Measurements from ENCODE around the gene CAVIN3. TPM values are rescaled to one million over a fixed set of nuclear protein-coding genes. Genes with fewer than 3 reads are reported as not detected.

The CAVIN3 gene
- total RNA-seq, 1 experiment from 2014 or later, result 41.5 TPM

DNA sequence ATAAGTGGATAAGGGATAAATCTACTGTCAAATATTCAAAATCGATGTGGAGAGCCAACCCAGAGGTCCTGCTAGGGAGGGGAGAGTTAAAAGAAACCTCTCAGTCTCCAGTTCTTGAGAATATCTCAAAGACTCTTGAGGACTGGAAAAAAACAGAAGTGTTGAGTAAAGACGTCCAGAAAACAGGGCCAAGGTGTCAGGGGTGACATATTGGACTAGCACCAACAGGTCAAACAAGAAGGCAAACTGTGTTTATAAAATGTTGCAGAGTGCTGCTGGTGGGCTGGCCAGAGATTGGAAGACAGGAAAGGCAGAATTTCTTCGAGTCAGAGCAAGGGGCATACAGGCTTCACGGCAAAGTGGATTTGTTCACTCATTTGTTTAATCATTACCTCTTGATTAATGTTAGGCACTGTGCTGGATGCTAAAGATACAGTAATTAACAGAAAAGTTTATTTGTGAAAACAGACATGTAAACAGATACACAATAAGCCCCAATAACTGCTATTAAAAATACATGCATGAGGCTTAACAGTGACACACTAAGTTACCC, 36.3 kb upstream of the CAVIN3 start (continued):
- TF ChIP-seq, protein P1, sequence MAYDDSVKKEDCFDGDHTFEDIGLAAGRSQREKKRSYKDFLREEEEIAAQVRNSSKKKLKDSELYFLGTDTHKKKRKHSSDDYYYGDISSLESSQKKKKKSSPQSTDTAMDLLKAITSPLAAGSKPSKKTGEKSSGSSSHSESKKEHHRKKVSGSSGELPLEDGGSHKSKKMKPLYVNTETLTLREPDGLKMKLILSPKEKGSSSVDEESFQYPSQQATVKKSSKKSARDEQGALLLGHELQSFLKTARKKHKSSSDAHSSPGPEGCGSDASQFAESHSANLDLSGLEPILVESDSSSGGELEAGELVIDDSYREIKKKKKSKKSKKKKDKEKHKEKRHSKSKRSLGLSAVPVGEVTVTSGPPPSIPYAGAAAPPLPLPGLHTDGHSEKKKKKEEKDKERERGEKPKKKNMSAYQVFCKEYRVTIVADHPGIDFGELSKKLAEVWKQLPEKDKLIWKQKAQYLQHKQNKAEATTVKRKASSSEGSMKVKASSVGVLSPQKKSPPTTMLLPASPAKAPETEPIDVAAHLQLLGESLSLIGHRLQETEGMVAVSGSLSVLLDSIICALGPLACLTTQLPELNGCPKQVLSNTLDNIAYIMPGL (CRISPR knock-in tag; IDR thresholded peaks at IDR 0.05), result no peak
- TF ChIP-seq, protein P2, sequence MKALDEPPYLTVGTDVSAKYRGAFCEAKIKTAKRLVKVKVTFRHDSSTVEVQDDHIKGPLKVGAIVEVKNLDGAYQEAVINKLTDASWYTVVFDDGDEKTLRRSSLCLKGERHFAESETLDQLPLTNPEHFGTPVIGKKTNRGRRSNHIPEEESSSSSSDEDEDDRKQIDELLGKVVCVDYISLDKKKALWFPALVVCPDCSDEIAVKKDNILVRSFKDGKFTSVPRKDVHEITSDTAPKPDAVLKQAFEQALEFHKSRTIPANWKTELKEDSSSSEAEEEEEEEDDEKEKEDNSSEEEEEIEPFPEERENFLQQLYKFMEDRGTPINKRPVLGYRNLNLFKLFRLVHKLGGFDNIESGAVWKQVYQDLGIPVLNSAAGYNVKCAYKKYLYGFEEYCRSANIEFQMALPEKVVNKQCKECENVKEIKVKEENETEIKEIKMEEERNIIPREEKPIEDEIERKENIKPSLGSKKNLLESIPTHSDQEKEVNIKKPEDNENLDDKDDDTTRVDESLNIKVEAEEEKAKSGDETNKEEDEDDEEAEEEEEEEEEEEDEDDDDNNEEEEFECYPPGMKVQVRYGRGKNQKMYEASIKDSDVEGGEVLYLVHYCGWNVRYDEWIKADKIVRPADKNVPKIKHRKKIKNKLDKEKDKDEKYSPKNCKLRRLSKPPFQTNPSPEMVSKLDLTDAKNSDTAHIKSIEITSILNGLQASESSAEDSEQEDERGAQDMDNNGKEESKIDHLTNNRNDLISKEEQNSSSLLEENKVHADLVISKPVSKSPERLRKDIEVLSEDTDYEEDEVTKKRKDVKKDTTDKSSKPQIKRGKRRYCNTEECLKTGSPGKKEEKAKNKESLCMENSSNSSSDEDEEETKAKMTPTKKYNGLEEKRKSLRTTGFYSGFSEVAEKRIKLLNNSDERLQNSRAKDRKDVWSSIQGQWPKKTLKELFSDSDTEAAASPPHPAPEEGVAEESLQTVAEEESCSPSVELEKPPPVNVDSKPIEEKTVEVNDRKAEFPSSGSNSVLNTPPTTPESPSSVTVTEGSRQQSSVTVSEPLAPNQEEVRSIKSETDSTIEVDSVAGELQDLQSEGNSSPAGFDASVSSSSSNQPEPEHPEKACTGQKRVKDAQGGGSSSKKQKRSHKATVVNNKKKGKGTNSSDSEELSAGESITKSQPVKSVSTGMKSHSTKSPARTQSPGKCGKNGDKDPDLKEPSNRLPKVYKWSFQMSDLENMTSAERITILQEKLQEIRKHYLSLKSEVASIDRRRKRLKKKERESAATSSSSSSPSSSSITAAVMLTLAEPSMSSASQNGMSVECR (CRISPR knock-in tag; IDR thresholded peaks at IDR 0.05; ENCODE audit: borderline replicate concordance), result no peak

DNA sequence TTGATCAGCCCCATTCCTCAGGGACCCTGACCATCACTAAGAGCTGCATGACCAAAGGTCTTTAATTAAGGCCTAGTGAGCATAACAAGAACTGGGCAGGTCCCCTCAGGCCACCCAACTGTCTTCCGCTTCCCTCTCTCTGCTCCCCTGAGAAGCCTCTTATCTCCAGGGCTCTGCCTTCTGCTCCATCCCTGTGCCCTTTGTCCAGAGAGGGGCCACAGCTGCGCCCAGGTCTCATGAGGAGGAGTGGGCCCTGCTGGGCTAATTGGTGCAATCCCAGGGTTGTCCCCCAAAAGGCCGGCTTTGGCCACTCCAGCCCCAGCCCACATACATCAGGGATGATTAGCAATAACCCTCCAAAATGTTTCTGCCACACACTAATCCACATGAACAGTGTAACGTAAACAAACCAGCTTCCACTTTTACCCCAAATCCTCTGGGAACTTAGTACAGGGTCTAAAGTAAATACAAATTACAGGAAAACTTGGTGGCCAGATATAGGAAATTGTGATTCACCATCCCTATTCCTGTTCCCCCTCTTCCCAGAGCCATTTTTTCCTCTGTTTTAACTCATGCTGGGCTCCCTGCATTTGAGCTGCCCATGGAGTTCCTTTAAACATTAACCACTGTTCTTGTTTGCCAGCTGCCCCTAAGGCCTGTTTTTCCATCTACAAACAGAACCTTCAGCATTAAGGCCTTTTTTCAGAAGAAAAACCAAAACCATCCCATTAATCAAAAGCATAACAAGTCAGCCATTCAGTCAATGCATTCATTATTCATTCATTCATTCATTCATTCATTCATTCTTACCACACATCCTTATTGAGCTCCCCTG, 34.6 kb upstream of the CAVIN3 start:
- H3K4me1 Mint-ChIP-seq, result peaks cover 5% of the 10 kb centered on the region
- ATAC-seq (no peak), DNase-seq (ENCODE audit: low spot score) (no peak)
- POLR2A ChIA-PET, result interaction anchor here (0.8 to 2.0 kb wide), 2 partner anchors 8 to 32 kb away, joined by 3 to 7 read pairs; no protein-coding TSS in a partner anchor
- H3K4me3 Mint-ChIP-seq, result no peak overlapping the region
- no peaks in the 10 kb centered on the region for H3K36me3 Mint-ChIP-seq
- CTCF ChIA-PET, result interaction anchor here (0.7 to 5.5 kb wide), 14 partner anchors 8 to 361 kb away, joined by 3 to 160 read pairs (median 18); partner anchors contain the start of genes APBB1, CAVIN3 and CCKBR
- TF ChIP-seq SMAD3 (CRISPR knock-in tag; IDR thresholded peaks at IDR 0.05; ENCODE audit: borderline replicate concordance) (no peak), ZBTB21 (CRISPR knock-in tag; IDR thresholded peaks at IDR 0.05; ENCODE audit: borderline replicate concordance) (no peak), NFATC4 (CRISPR knock-in tag; IDR thresholded peaks at IDR 0.05) (no peak), FOXK1 (CRISPR knock-in tag; IDR thresholded peaks at IDR 0.05) (no peak), ZNF263 (CRISPR knock-in tag; IDR thresholded peaks at IDR 0.05; ENCODE audit: low read depth) (no peak), ZNF423 (CRISPR knock-in tag; IDR thresholded peaks at IDR 0.05) (no peak), JAZF1 (CRISPR knock-in tag; IDR thresholded peaks at IDR 0.05) (no peak), NR3C1 (CRISPR knock-in tag; conservative IDR thresholded peaks at IDR 0.05; ENCODE audit: low read depth) (no peak), SOX15 (CRISPR knock-in tag; IDR thresholded peaks at IDR 0.05) (no peak), NR2C2 (CRISPR knock-in tag; IDR thresholded peaks at IDR 0.05) (no peak), TEAD1 (CRISPR knock-in tag; IDR thresholded peaks at IDR 0.05) (no peak)
- TF ChIP-seq, protein P3, sequence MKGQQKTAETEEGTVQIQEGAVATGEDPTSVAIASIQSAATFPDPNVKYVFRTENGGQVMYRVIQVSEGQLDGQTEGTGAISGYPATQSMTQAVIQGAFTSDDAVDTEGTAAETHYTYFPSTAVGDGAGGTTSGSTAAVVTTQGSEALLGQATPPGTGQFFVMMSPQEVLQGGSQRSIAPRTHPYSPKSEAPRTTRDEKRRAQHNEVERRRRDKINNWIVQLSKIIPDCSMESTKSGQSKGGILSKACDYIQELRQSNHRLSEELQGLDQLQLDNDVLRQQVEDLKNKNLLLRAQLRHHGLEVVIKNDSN (CRISPR knock-in tag; IDR thresholded peaks at IDR 0.05), result no peak
- TF ChIP-seq, protein P4, sequence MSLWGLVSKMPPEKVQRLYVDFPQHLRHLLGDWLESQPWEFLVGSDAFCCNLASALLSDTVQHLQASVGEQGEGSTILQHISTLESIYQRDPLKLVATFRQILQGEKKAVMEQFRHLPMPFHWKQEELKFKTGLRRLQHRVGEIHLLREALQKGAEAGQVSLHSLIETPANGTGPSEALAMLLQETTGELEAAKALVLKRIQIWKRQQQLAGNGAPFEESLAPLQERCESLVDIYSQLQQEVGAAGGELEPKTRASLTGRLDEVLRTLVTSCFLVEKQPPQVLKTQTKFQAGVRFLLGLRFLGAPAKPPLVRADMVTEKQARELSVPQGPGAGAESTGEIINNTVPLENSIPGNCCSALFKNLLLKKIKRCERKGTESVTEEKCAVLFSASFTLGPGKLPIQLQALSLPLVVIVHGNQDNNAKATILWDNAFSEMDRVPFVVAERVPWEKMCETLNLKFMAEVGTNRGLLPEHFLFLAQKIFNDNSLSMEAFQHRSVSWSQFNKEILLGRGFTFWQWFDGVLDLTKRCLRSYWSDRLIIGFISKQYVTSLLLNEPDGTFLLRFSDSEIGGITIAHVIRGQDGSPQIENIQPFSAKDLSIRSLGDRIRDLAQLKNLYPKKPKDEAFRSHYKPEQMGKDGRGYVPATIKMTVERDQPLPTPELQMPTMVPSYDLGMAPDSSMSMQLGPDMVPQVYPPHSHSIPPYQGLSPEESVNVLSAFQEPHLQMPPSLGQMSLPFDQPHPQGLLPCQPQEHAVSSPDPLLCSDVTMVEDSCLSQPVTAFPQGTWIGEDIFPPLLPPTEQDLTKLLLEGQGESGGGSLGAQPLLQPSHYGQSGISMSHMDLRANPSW (CRISPR knock-in tag; conservative IDR thresholded peaks at IDR 0.05; ENCODE audit: low read depth), result no peak
- TF ChIP-seq, protein P5, sequence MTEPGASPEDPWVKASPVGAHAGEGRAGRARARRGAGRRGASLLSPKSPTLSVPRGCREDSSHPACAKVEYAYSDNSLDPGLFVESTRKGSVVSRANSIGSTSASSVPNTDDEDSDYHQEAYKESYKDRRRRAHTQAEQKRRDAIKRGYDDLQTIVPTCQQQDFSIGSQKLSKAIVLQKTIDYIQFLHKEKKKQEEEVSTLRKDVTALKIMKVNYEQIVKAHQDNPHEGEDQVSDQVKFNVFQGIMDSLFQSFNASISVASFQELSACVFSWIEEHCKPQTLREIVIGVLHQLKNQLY (CRISPR knock-in tag; IDR thresholded peaks at IDR 0.05), result no peak
- TF ChIP-seq, protein P6, sequence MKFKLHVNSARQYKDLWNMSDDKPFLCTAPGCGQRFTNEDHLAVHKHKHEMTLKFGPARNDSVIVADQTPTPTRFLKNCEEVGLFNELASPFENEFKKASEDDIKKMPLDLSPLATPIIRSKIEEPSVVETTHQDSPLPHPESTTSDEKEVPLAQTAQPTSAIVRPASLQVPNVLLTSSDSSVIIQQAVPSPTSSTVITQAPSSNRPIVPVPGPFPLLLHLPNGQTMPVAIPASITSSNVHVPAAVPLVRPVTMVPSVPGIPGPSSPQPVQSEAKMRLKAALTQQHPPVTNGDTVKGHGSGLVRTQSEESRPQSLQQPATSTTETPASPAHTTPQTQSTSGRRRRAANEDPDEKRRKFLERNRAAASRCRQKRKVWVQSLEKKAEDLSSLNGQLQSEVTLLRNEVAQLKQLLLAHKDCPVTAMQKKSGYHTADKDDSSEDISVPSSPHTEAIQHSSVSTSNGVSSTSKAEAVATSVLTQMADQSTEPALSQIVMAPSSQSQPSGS (CRISPR knock-in tag; IDR thresholded peaks at IDR 0.05; ENCODE audit: borderline replicate concordance, low read depth), result no peak
- no peaks in the 10 kb centered on the region for H3K27me3 Mint-ChIP-seq (ENCODE audit: low read depth)
- no peak overlapping the region for H3K27ac Mint-ChIP-seq
- H3K9me3 Mint-ChIP-seq, result no peaks in the 10 kb centered on the region

Measured in WTC11 (cell line).